Motor neuron (in vitro differentiated cells): ENCODE results near the gene SLC16A6. TPM values are rescaled to one million over a fixed set of nuclear protein-coding genes. Genes with fewer than 3 reads are reported as not detected.
"Not testable (repeated sequence)": the region's sequence is repeated elsewhere in the genome, so short reads cannot be mapped to it uniquely, and the experiment has no call there.

Experiments
- ATAC-seq, 8 experiments: fragments of 200-7000 bp; cut with Tn5 transposase; replicated peaks in 6 of 8; 2 replicates each; pipeline ENCODE4 v1.8.0; 2021; ENCODE audit warnings: mild to moderate bottlenecking in 8 of 8, moderate library complexity in 8 of 8
- H3K27ac ChIP-seq, 2 donors: fragments of 250-450 bp; sonication (Bioruptor Pico); 2 replicates each; pipeline ENCODE4 v1.9.0; 2021; ENCODE audit warnings: antibody characterized with exemption in 2 of 2, mild to moderate bottlenecking in 2 of 2, moderate library complexity in 1 of 2
- H3K4me1 ChIP-seq, 2 donors: fragments of 250-450 bp; sonication (Bioruptor Pico); replicated peaks in 1 of 2; 2 replicates each; pipeline ENCODE4 v1.6.1; 2021; ENCODE audit warnings: antibody characterized with exemption in 2 of 2, mild to moderate bottlenecking in 2 of 2, moderate library complexity in 1 of 2
- H3K4me3 ChIP-seq, 5 donors: fragments of 250-450 bp; sonication (Bioruptor Pico); 2 replicates each; pipeline ENCODE4 v1.9.0; 2021; ENCODE audit warnings: antibody characterized with exemption in 5 of 5, mild to moderate bottlenecking in 5 of 5, moderate library complexity in 4 of 5
- WGBS, 10 experiments: fragments of 450-650 bp; shearing (Covaris generic); methylation state at CpG; one replicate each; pipeline ENCODE4 v1.0.0; 2022; 5-methylcytosine and 5-hydroxymethylcytosine counted together
- in situ Hi-C, 9 experiments: fragments of 400-800 bp; cut with MboI; loops; one replicate each; pipeline ENCODE4 v1.15.0; 2021; ENCODE audit warnings: low sequenced_read_pairs in 9 of 9, low pct_unique_long_range_greater_than_20kb in 2 of 9; ENCODE audit not compliant: unreplicated experiment in 9 of 9
- total RNA-seq, 8 experiments: library from RNA; unstranded; fragments of 300-600 nt; gene quantifications; 2 replicates each; pipeline versions ENCODE4 v1.2.3 to v1.2.4, GENCODE V29; 2022

SLC16A6 gene
- total RNA-seq, 8 experiments from 2014 or later: 4.3 to 25.6 (median 9.7) TPM

DNA sequence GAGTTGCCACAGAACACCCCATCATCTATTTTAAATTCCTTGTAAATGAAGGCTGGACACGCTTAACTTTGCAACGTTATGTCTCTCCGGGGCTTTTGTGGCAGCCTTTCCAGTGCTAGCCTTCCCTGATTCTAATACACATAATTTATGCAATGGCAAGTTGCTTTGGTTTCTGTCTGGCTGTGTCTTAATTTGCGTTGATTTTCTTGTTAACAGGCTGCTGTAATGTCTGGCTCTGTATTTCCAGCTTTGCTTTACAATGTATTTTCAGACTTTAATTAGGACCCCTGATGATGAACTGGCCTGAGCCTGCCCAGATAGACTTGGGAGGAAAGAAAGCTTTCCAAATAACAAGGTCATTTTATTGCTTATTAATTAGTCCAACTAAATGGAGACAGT lies 30.6 kb upstream of the SLC16A6 start:
- in situ Hi-C loops: no loop called here
- no peak overlapping the region for H3K4me3 ChIP-seq
- WGBS, 10 experiments: 0 to 77% (median 40%) methylated on average over 1 to 4 of the region's 4 CpGs; no CpG with 5 or more reads in 1 of the 10 experiments
- peak in 5 of 8 experiments; percentile 3 to 91 (median 84) for ATAC-seq
- peaks cover 41 to 47% of the 10 kb centered on the region in 2 donors for H3K4me1 ChIP-seq
- no peak overlapping the region for H3K27ac ChIP-seq

DNA sequence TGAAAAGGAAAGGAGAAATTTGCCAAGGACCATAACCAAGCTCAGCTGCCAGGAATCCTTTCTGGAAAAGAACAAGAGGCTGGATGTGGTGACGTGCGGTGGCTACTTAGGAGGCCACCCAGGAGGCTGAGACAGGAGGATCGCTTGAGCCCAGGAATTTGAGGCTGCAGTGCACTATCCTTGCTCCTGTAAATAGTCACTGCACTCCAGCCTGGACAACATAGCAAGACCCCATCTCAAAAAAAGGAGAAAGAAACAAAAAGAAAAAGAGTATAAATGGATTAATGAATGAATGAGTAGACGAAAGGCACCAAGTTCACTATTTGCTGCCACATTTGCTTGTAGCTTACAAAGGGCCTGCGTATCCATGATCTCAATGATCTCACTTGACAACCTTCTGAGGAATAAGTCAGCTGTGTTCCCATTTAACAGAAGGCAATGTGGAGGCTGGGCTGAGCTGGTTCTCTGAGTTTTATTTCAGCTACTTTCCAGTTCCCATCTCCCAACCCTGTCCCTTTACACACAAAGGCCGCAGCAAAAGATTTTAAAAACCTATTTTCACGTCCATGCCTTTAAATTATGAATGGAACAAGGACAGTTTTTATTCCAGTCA lies 30.1 kb upstream of the SLC16A6 start:
- WGBS, 10 experiments: 72 to 100% (median 92%) methylated on average over 1 to 7 of the region's 7 CpGs
- no peak for ATAC-seq
- in situ Hi-C loops: no loop called here
- peaks cover 41 to 47% of the 10 kb centered on the region in 2 donors for H3K4me1 ChIP-seq
- no peak overlapping the region for H3K4me3 ChIP-seq
- no peak overlapping the region for H3K27ac ChIP-seq

DNA sequence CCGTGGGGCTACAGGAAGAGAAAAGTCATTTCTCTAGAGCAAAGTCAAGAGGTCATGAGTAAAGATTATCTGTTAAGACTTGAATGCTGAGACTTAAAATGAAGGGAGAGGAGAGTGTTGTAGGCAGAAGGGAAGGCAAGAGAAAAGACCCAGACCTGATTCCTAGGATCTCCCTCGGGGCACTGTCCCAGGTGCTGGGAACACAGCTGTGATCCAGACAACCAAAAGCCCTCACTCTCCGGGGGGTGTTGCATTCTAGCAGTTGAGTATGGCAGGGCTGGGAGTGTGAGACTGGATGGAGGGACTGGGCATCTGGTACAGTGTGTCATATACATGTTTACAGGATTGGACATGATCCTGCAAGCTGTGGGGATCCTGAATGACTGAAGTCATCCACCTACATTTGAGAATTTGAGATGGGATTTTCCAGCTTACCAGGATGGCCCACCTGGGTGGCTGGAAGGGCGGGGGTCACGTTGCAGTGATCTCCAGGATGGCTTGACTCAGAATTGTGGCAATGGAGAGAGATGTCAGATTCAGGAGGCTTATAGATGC lies 29.5 kb upstream of the SLC16A6 start:
- ATAC-seq: no peak
- 0 to 80% (median 67%) methylated on average over 1 to 5 of the region's 5 CpGs; no CpG with 5 or more reads in 5 of the 10 experiments for WGBS, 10 experiments
- Histone ChIP-seq H3K4me1 (peaks cover 41 to 47% of the 10 kb centered on the region in 2 donors), H3K27ac (peak overlapping the region in 1 of 2 donors; percentile 22), H3K4me3 (no peak overlapping the region)
- in situ Hi-C loops: no loop called here

DNA sequence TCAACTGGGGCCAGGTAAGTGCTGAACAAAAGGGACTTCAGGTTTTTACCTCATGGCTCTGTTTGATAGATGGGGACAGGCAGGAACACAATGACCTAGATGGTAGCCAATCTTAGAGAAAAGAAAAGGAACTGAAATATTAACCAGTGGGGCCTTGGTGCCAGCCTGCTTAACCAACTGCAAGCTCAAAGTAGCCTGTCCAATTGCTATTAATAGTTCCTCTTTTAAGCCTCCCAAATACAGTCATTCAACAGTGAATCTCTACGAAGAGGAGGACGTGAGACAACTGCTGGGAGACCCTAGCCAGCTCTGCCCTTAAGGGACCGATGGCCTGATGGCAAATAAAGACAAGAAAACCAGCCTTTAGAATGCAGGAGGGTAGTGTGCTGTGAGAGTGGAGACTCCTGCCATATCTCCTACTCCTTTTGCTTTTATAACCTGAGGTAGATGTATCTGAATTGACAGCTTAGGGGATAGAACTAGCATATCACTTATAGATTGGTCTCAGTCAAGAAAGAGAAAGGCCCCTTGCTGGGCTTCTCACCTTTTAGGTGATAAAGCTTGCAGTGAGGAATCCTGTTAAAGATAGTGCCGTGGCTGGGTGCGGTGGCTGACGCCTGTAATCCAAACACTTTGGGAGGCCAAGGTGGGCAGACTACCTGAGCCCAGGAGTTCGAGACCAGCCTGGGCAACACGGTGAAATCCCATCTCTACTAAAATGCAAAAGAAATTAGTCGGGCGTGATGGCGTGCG lies 28.7 kb upstream of the SLC16A6 start:
- H3K4me1 ChIP-seq: peaks cover 41 to 51% of the 10 kb centered on the region in 2 donors
- H3K27ac ChIP-seq: peak overlapping the region in 1 of 2 donors; percentile 8
- ATAC-seq: no peak
- 68 to 100% (median 83%) methylated on average over 1 to 7 of the region's 12 CpGs; no CpG with 5 or more reads in 4 of the 10 experiments for WGBS, 10 experiments
- no peak overlapping the region for H3K4me3 ChIP-seq
- in situ Hi-C loops: no loop called here

DNA sequence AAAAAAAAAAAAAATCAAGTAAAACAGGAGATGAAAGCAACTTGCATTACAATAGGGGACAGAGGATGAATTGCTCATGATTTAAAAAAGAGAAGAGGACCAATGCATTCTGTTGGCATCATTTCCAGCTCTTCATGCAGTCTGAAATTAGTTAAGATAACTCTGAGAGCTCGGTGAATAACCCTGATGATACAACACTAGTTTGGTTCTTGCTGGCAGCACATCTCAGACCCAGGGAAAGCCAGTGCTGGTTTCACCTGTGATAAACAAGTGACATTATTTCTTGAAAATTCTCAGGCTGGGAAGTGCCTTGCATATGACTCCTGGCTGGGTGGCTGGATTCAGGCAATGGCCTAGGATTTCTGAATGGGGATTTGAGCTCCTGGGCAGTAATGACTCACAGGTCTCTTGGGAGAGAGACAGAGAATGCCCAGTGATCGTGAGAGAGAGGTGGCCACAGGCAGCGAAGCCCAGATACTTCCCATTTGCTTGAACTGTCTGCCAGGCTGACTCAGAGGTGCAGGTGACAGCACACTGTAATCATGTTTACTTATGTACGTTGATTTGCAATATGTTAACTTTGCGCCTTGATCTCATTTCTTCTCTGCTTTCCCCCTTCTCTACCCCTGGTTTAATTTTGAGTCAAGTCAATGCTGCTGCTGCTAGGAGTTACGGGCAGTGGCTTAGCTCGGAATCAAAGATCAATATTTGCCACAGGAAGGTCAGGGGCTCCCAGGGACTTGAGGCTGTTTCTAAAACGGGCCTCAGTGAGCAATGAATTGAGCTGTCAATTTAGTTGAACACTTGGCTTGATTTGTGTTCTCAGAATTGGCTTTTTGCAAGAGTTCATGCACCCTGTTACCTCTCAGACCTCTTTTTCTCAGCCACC lies 27.4 kb upstream of the SLC16A6 start:
- in situ Hi-C loops: no loop called here
- Histone ChIP-seq H3K4me1 (peaks cover 42 to 56% of the 10 kb centered on the region in 2 donors), H3K4me3 (no peak overlapping the region), H3K27ac (peak overlapping the region; percentile 8 to 18)
- WGBS, 10 experiments: 0 to 62% (median 29%) methylated on average over 1 to 5 of the region's 8 CpGs; no CpG with 5 or more reads in 1 of the 10 experiments
- peak; percentile 7 to 94 (median 90) for ATAC-seq

DNA sequence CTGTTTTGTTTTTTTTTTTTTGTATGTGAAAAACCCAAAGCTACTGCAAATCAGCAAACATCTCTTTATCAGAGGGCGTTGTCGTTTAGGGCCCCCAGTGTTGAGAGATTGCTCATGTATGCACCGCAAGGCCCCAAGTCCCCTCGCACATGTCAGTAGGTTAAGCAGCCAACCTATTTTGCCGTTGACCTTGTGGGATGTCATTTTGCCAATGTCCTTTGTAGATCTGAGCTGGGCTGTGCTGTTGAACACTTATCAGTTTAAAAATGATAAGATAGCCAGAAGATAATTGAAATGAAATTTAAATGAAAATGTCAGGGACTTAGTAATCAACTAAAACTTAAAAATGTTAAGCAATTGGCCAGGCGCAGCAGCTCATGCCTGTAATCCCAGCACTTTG lies 26.5 kb upstream of the SLC16A6 start:
- Histone ChIP-seq H3K4me1 (peaks cover 51 to 65% of the 10 kb centered on the region in 2 donors), H3K4me3 (no peak overlapping the region), H3K27ac (no peak overlapping the region)
- 75 to 100% (median 87%) methylated on average over 1 to 5 of the region's 6 CpGs; no CpG with 5 or more reads in 4 of the 10 experiments for WGBS, 10 experiments
- in situ Hi-C loops: no loop called here
- ATAC-seq: no peak

DNA sequence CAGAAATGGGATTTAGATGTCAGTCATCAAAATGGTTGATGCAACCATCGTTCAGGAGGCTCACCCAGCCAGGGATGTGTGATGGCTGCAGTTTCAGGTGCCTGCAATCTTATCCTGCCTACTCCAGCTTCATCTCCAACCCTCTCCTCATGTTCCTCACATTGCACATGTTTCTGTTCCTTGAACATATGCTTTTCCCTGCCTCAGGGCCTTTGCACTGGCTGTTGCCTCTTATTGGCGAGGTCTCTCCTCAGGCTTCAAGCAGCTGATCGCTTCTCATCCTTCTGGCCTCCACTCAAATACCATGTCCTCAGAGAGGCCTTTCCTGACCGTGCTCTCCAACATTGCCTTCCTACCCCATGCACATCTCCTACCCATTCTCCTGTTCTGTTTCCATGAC lies 25.0 kb upstream of the SLC16A6 start:
- Histone ChIP-seq H3K4me3 (no peak overlapping the region), H3K27ac (no peak overlapping the region), H3K4me1 (peaks cover 45 to 57% of the 10 kb centered on the region in 2 donors)
- in situ Hi-C loops: no loop called here
- ATAC-seq: no peak
- 33 to 100% (median 100%) methylated on average over 1 to 4 of the region's 4 CpGs; no CpG with 5 or more reads in 2 of the 10 experiments for WGBS, 10 experiments

DNA sequence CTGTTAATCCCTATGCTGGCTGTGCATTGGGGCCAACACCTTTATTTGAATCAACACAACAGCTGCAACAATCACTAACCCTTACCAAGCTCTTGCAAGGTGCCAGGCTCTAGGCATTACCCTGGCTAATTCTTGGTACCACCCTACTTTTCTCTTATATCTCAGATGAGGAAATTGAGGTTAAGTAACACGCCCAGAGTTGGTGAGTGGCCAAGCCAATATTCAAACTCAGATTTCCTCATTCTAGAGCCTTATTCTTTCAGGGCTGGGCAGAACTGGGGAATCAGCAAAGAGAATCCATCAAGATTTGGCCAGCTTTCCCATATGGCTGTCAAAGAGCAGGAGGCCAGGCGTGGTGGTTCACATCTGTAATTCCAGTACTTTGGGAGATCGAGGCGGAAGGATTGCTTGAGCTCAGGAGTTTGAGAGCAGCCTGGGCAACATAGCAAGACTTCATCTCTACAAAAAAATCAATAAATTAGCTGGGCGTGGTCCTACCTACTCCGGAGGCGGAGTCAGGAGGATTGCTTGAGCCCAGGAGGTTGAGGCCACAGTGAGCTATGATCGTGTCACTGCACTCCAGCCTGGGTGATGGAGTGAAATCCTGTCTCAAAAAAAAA lies 24.1 kb upstream of the SLC16A6 start:
- ATAC-seq: peak in 3 of 8 experiments; percentile 60 to 72 (median 69)
- in situ Hi-C loops: no loop called here
- Histone ChIP-seq H3K4me3 (no peak overlapping the region), H3K4me1 (peaks cover 44 to 51% of the 10 kb centered on the region in 2 donors), H3K27ac (no peak overlapping the region)
- 0 to 100% (median 95%) methylated on average over 1 to 7 of the region's 8 CpGs; no CpG with 5 or more reads in 2 of the 10 experiments for WGBS, 10 experiments

DNA sequence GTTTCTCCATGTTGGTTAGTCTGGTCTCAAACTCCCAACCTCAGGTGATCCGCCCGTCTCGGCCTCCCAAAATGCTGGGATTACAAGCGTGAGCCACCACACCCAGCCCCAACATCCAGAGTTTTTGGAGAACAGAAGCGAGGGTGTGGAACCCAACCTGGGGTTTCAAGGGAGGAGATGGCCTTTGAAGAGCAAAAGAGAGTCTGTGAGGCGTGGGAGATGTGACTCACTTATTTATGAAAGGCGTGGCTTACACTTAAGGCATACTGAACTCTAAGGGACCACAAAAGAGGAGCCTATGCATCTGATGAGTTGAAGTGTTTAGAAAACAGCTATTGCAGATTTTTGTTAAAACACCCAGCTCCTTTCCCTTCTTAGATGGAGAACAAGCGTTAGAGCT lies 19.2 kb upstream of the SLC16A6 start:
- Histone ChIP-seq H3K4me1 (peaks cover 13 to 21% of the 10 kb centered on the region in 2 donors), H3K4me3 (no peak overlapping the region), H3K27ac (no peak overlapping the region)
- 75 to 100% (median 100%) methylated on average over 1 to 2 of the region's 8 CpGs; no CpG with 5 or more reads in 6 of the 10 experiments for WGBS, 10 experiments
- in situ Hi-C loops: no loop called here
- peak in 2 of 8 experiments; percentile 7 to 13 for ATAC-seq

DNA sequence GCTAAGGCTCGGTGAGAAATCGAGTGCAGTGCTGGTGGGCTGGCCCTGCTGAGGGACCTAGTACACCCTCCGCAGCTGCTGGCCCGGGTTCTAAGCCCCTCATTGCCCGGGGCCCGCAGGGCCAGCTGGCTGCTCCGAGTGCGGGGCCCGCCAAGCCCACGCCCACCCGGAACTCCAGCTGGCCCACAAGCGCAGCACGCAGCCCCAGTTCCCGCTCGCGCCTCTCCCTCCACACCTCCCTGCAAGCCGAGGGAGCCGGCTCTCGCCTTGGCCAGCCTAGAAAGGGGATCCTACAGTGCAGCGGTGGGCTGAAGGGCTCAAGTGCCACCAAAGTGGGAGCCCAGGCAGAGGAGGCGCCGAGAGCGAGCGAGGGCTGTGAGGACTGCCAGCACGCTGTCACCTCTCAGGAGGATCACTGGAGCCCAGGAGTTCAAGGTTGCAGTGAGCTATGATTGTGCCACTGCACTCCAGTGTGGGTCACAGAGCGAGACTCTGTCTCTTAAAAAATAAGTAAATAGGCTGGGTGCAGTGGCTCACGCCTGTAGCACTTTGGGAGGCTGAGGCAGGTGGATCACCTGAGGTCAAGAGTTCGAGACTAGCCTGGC lies 18.2 kb upstream of the SLC16A6 start:
- peaks cover 13 to 17% of the 10 kb centered on the region in 2 donors for H3K4me1 ChIP-seq
- H3K4me3 ChIP-seq, in situ Hi-C loops, H3K27ac ChIP-seq, ATAC-seq: not testable (repeated sequence)
- WGBS, 10 experiments: 70 to 100% (median 100%) methylated on average over 2 to 11 of the region's 28 CpGs; no CpG with 5 or more reads in 5 of the 10 experiments

DNA sequence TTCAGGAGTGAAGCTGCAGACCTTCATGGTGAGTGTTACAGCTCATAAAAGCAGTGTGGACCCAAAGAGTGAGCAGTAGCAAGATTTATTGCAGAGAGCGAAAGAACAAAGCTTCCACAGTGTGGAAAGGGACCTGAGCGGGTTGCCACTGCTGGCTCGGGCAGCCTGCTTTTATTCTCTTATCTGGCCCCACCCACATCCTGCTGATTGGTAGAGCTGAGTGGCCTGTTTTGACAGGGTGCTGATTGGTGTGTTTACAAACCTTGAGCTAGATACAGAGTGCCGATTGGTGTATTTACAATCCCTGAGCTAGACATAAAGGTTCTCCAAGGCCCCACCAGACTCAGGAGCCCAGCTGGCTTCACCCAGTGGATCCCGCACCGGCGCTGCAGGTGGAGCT lies 17.6 kb upstream of the SLC16A6 start:
- H3K4me3 ChIP-seq, ATAC-seq, H3K27ac ChIP-seq, in situ Hi-C loops: not testable (repeated sequence)
- H3K4me1 ChIP-seq: peaks cover 13 to 14% of the 10 kb centered on the region in 2 donors
- no CpG with 5 or more reads among the region's 7 CpGs for WGBS, 10 experiments

DNA sequence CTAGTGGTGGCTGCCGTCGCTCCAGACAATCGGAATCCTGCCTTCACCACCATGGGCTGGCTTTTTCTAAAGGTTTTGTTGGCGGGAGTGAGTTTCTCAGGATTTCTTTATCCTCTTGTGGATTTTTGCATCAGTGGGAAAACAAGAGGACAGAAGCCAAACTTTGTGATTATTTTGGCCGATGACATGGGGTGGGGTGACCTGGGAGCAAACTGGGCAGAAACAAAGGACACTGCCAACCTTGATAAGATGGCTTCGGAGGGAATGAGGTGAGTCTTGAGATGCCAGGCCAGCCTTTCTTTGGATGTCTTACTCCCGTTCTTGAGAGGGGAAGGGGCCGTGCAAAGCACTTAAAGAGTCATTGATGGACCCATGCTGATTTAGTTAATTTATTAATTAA lies 16.5 kb upstream of the SLC16A6 start:
- in situ Hi-C loops: no loop called here
- 90 to 100% (median 94%) methylated on average over 3 to 8 of the region's 8 CpGs; no CpG with 5 or more reads in 4 of the 10 experiments for WGBS, 10 experiments
- Histone ChIP-seq H3K27ac (peak overlapping the region in 1 of 2 donors; percentile 36), H3K4me3 (no peak overlapping the region), H3K4me1 (peaks cover 4% of the 10 kb centered on the region in 2 donors)
- no peak for ATAC-seq
